GM23248 (cell line): ENCODE data around the gene FEV. TPM values are rescaled to one million over a fixed set of nuclear protein-coding genes. Genes with fewer than 3 reads are reported as not detected.

Source experiments
- DNase-seq: peaks from one replicate; pipeline ENCODE4 v3.0.0-alpha.2; 2015
- H2AFZ ChIP-seq: fragments of 200-600 bp; sonication (generic); 2 replicates; pipeline ENCODE4 v1.6.1; 2016; ENCODE audit warnings: antibody characterized with exemption
- H3F3A ChIP-seq: fragments of 200-600 bp; sonication (generic); 2 replicates; pipeline ENCODE4 v1.6.1; 2016; ENCODE audit warnings: mild to moderate bottlenecking, antibody characterized with exemption, mixed run types; ENCODE audit not compliant: insufficient read depth
- H3K27ac ChIP-seq: fragments of 200-600 bp; sonication (generic); 2 replicates; pipeline ENCODE4 v1.5.1; 2016; ENCODE audit warnings: mild to moderate bottlenecking
- H3K27me3 ChIP-seq: fragments of 200-600 bp; sonication (generic); replicated peaks from 2 replicates; pipeline ENCODE4 v1.6.1; 2016; ENCODE audit warnings: mild to moderate bottlenecking; ENCODE audit not compliant: insufficient read depth
- H3K36me3 ChIP-seq: fragments of 200-600 bp; sonication (generic); 2 replicates; pipeline ENCODE4 v1.6.1; 2016; ENCODE audit warnings: low read depth, mild to moderate bottlenecking
- H3K4me1 ChIP-seq: fragments of 200-600 bp; sonication (generic); 2 replicates; pipeline ENCODE4 v1.6.1; 2016; ENCODE audit warnings: mild to moderate bottlenecking; ENCODE audit not compliant: insufficient read depth
- H3K4me2 ChIP-seq: fragments of 200-600 bp; sonication (generic); one replicate; pipeline ENCODE4 v1.6.1; 2016; ENCODE audit warnings: mild to moderate bottlenecking; ENCODE audit not compliant: unreplicated experiment
- H3K4me3 ChIP-seq: fragments of 200-600 bp; sonication (generic); 2 replicates; pipeline ENCODE4 v1.5.1; 2016; ENCODE audit warnings: mild to moderate bottlenecking
- H3K79me2 ChIP-seq: fragments of 200-600 bp; sonication (generic); 2 replicates; pipeline ENCODE4 v1.6.1; 2016; ENCODE audit warnings: mild to moderate bottlenecking; ENCODE audit not compliant: insufficient read depth
- H3K9ac ChIP-seq: fragments of 200-600 bp; sonication (generic); 2 replicates; pipeline ENCODE4 v1.6.1; 2016; ENCODE audit warnings: mild to moderate bottlenecking
- H3K9me2 ChIP-seq: fragments of 200-600 bp; sonication (generic); 2 replicates; pipeline ENCODE4 v1.6.1; 2016; ENCODE audit warnings: mixed run types, mild to moderate bottlenecking, moderate library complexity; ENCODE audit not compliant: insufficient read depth
- H3K9me3 ChIP-seq: fragments of 200-600 bp; sonication (generic); one replicate; pipeline ENCODE4 v1.6.1; 2017; ENCODE audit warnings: low read depth
- H4K20me1 ChIP-seq: fragments of 200-600 bp; sonication (generic); 2 replicates; pipeline ENCODE4 v1.6.0; 2016; ENCODE audit not compliant: insufficient read depth
- EZH2 ChIP-seq: fragments of 200-600 bp; sonication (generic); IDR thresholded peaks from 2 replicates; pipeline ENCODE4 v1.6.1; 2018; ENCODE audit warnings: antibody characterized with exemption, mild to moderate bottlenecking; ENCODE audit not compliant: insufficient read depth, poor library complexity, severe bottlenecking
- EZH2phosphoT487 ChIP-seq: fragments of 200-600 bp; sonication (generic); IDR thresholded peaks from 2 replicates; pipeline ENCODE4 v1.6.1; 2018; ENCODE audit warnings: antibody characterized with exemption, moderate library complexity, mild to moderate bottlenecking, low read depth; ENCODE audit not compliant: insufficient read depth
- WGBS, 2 experiments: methylation state at CpG; one replicate each; pipeline ENCODE4 v1.1.6; 2015 to 2017; ENCODE audit warnings: low lambda C conversion rate in 2 of 2, low coverage in 1 of 2; ENCODE audit errors: missing lambda C conversion rate in 2 of 2; 5-methylcytosine and 5-hydroxymethylcytosine counted together
- in situ Hi-C: fragments of 300-500 bp; cut with MboI; formaldehyde crosslinking; loops from 2 replicates; pipeline ENCODE4 v1.15.0; 2020
- polyA plus RNA-seq: library from polyadenylated mRNA; unstranded; fragments of >200 nt; fragmentation: Nextera tagmentation; extraction: Ambion mirVana; gene quantifications from 2 replicates; pipeline ENCODE4 v1.2.1, GENCODE V29; 2016
- total RNA-seq: library from RNA; depleted of rRNA; stranded (reverse); fragments of >200 nt; shearing (Covaris generic); gene quantifications from 2 replicates; pipeline ENCODE4 v1.2.3, GENCODE V29; 2014

The FEV gene
- total and polyA plus RNA-seq, 2 experiments from 2014 or later: not detected

DNA sequence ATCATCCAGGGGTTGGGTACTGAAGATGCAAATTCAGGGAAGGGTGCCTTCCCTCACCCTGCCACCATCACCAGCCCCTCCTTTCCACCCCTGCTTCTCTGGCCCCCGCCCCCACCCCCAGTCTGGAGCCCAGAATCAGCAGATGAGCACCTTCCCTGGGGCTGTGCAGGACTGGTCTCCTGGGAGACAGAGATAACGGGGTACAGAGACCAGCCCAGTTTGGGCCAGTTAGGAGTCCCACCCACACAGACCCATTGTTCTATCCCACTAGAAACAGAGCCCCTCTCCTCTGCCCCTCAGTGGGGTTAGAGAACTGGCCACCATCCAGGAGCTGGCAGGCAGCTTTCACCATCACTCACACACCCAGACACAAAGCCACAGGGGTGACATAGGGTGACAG lies 12.7 kb upstream of the FEV start:
- Histone ChIP-seq H3K9me2 (no peaks in the 10 kb centered on the region), H3K4me2 (no peak overlapping the region), H3K4me1 (no peaks in the 10 kb centered on the region), H3K27me3 (peaks cover 59% of the 10 kb centered on the region), H2AFZ (no peak overlapping the region), H3K4me3 (no peak overlapping the region), H3K36me3 (no peaks in the 10 kb centered on the region), H3K9ac (no peak overlapping the region), H4K20me1 (no peaks in the 10 kb centered on the region), H3K9me3 (no peaks in the 10 kb centered on the region), H3K27ac (no peak overlapping the region), H3F3A (no peaks in the 10 kb centered on the region), H3K79me2 (no peaks in the 10 kb centered on the region)
- in situ Hi-C loops: no loop called here
- TF ChIP-seq EZH2phosphoT487: no peak
- TF ChIP-seq EZH2: no peak
- WGBS, 2 experiments: 17 to 38% methylated on average over 1 to 2 of the region's 2 CpGs
- no peak for DNase-seq

GRCh38 chr2:218996937-218997336 lies 12.0 kb upstream of the FEV start:
- 54 to 100% methylated on average over 1 to 4 of the region's 4 CpGs for WGBS, 2 experiments
- Histone ChIP-seq H3K36me3 (no peaks in the 10 kb centered on the region), H3F3A (no peaks in the 10 kb centered on the region), H3K4me1 (no peaks in the 10 kb centered on the region), H2AFZ (no peak overlapping the region), H3K27ac (no peak overlapping the region), H3K79me2 (no peaks in the 10 kb centered on the region), H3K4me3 (no peak overlapping the region), H3K4me2 (no peak overlapping the region), H3K9me2 (no peaks in the 10 kb centered on the region), H3K9me3 (no peaks in the 10 kb centered on the region), H4K20me1 (no peaks in the 10 kb centered on the region), H3K27me3 (peaks cover 59% of the 10 kb centered on the region), H3K9ac (no peak overlapping the region)
- DNase-seq: no peak
- in situ Hi-C loops: no loop called here
- TF ChIP-seq EZH2: no peak
- TF ChIP-seq EZH2phosphoT487: no peak

DNA sequence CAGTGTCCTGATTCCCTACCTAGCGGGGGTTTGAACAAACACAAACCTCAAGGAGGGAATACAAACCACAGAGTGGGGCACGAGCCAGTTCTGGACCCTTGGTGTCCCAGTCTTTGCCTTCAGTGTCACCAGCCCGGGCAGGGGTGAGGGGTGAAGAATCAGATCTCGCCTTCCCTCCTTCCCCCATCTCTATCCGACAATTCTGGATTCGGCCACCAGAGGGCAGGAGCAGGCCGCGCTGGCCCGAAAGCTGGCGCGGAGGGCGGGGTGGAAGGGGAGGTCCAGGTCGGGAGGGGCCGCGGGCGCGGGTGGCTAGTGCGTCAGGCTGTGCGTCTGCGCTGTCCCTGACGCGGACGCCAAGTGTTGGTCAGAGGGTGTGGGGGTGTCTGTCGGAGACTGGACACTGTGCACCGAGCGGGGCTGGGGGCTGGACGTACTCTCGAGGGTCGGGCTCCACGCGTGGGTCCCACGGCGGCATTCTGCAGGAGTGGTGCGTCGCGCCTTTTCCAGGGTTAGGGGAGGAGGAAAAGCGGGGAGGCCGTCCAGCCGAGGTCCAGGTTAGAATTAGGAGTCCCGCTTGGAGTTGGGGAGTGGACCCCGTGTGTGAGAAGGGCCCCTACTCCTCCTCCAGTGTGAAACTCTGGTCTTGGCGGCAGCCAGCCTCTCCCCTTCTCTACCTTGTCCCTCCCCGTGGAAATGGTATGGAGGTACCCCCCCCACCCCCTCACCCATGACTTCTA lies 11.2 kb upstream of the FEV start:
- Histone ChIP-seq H3F3A (no peaks in the 10 kb centered on the region), H3K9me2 (no peaks in the 10 kb centered on the region), H3K79me2 (no peaks in the 10 kb centered on the region), H3K27ac (no peak overlapping the region), H3K4me2 (peak overlapping the region; percentile 39), H4K20me1 (no peaks in the 10 kb centered on the region), H3K36me3 (no peaks in the 10 kb centered on the region), H3K27me3 (peaks cover 61% of the 10 kb centered on the region), H3K4me1 (no peaks in the 10 kb centered on the region), H3K9ac (peak overlapping the region; percentile 22; the same call in 1 of the 2 replicates), H2AFZ (peak overlapping the region; percentile 72), H3K4me3 (peak overlapping the region; percentile 52), H3K9me3 (no peaks in the 10 kb centered on the region)
- no peak for TF ChIP-seq EZH2phosphoT487
- no peak for TF ChIP-seq EZH2
- 4 to 8% methylated on average over 27 to 43 of the region's 43 CpGs for WGBS, 2 experiments
- peak; percentile 96 for DNase-seq
- in situ Hi-C loops: no loop called here

- Histone ChIP-seq H3K4me1 (no peaks in the 10 kb centered on the region), H3K36me3 (no peaks in the 10 kb centered on the region), H3K9me3 (no peaks in the 10 kb centered on the region), H3F3A (no peaks in the 10 kb centered on the region), H3K4me3 (no peak overlapping the region), H3K4me2 (no peak overlapping the region), H3K9ac (no peak overlapping the region), H4K20me1 (no peaks in the 10 kb centered on the region), H3K79me2 (no peaks in the 10 kb centered on the region), H3K27ac (no peak overlapping the region), H3K27me3 (peaks cover 61% of the 10 kb centered on the region), H3K9me2 (no peaks in the 10 kb centered on the region), H2AFZ (no peak overlapping the region)
- TF ChIP-seq EZH2 (no peak), EZH2phosphoT487 (no peak)
- in situ Hi-C loops: no loop called here
- WGBS, 2 experiments: 18 to 31% methylated on average over 8 of the region's 8 CpGs
- DNase-seq: no peak
These were observed 10.6 kb upstream of the FEV start for GRCh38 chr2:218995561-218995960.
